Neutrophil (primary cell): ENCODE data around the gene ZMAT5.

Experiments
- H3K27ac ChIP-seq: fragments of 200-600 bp; sonication (generic); 2 replicates; pipeline ENCODE4 v1.5.1; 2016; ENCODE audit warnings: mild to moderate bottlenecking, moderate library complexity
- H3K27me3 ChIP-seq: fragments of 200-600 bp; sonication (generic); 2 replicates; pipeline ENCODE4 v1.6.0; 2016; ENCODE audit warnings: mild to moderate bottlenecking
- H3K36me3 ChIP-seq: fragments of 200-600 bp; sonication (generic); 2 replicates; pipeline ENCODE4 v1.5.1; 2017
- H3K4me1 ChIP-seq, 2 experiments: fragments of 200-600 bp in 1 of 2; sonication (generic) in 1 of 2; 1 replicate in 1 of 2; 2 replicates in 1 of 2; pipeline versions ENCODE4 v1.5.1 to v1.6.1; 2013 to 2016; ENCODE audit warnings: low read depth in 1 of 2, low read length in 1 of 2, mild to moderate bottlenecking in 1 of 2, moderate library complexity in 1 of 2; ENCODE audit not compliant: control insufficient read depth in 1 of 2, insufficient read depth in 1 of 2
- H3K4me3 ChIP-seq, 2 experiments: fragments of 200-600 bp in 1 of 2; sonication (generic) in 1 of 2; 1 replicate in 1 of 2; 2 replicates in 1 of 2; pipeline ENCODE4 v1.5.1; 2013 to 2016; ENCODE audit warnings: low read depth in 1 of 2, low read length in 1 of 2, mild to moderate bottlenecking in 1 of 2, moderate library complexity in 1 of 2
- H3K9me3 ChIP-seq: fragments of 200-600 bp; sonication (generic); 2 replicates; pipeline ENCODE4 v1.5.1; 2016
- TF ChIP-seq, protein P1 (sequence below): fragments of 200-600 bp; sonication (generic); IDR thresholded peaks from 2 replicates; pipeline ENCODE4 v1.5.1; 2016; ENCODE audit warnings: antibody characterized with exemption

The ZMAT5 gene

DNA sequence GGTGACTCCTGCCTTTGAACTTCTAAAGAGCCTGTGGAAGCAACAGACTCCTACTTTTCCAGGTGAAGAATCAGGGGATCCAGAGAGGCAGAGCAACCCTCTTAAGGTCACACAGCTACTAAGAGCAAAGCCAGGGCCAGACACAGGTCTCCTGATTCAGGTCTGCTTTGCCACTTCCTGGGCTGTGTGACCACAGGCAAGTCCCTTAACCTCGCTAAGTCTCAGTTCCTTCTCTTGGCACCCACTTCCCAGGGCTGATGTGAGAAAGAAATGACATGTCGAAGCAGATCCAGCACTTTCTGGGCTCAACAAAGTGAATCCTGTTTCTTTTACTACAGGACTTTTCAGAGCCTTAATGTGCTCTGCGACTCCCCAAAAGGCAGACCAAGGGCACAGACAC, 30.5 kb upstream of the ZMAT5 start:
- H3K27ac ChIP-seq, result peak overlapping the region; percentile 4
- peaks cover 30% of the 10 kb centered on the region for H3K36me3 ChIP-seq
- no peaks in the 10 kb centered on the region for H3K9me3 ChIP-seq
- no peak overlapping the region for H3K4me3 ChIP-seq
- H3K27me3 ChIP-seq, result no peaks in the 10 kb centered on the region
- TF ChIP-seq, protein P1, sequence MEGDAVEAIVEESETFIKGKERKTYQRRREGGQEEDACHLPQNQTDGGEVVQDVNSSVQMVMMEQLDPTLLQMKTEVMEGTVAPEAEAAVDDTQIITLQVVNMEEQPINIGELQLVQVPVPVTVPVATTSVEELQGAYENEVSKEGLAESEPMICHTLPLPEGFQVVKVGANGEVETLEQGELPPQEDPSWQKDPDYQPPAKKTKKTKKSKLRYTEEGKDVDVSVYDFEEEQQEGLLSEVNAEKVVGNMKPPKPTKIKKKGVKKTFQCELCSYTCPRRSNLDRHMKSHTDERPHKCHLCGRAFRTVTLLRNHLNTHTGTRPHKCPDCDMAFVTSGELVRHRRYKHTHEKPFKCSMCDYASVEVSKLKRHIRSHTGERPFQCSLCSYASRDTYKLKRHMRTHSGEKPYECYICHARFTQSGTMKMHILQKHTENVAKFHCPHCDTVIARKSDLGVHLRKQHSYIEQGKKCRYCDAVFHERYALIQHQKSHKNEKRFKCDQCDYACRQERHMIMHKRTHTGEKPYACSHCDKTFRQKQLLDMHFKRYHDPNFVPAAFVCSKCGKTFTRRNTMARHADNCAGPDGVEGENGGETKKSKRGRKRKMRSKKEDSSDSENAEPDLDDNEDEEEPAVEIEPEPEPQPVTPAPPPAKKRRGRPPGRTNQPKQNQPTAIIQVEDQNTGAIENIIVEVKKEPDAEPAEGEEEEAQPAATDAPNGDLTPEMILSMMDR, result no peak
- peaks cover 18 to 21% of the 10 kb centered on the region in 2 experiments for H3K4me1 ChIP-seq

DNA sequence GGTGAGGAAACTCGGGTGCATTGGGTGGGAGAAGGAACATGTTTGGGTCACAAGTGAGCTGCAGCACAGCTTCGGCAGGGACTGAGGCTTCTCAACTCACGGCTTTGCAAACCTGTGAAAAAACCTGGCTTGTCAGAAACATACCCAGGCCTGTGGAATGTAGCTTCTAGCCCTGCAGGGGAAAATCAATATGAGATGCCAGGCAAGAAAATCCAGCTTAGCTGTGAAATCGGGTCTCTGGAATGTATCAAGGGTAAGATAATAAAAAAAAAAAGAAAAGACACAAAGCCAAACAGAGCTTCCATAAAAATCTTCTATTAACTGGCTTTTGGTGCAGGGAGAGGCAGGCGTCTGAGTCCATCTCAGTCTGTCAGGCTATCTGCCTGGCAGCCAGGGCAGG, 28.9 kb upstream of the ZMAT5 start:
- Histone ChIP-seq H3K27me3 (no peaks in the 10 kb centered on the region), H3K4me3 (no peak overlapping the region), H3K36me3 (peaks cover 31% of the 10 kb centered on the region), H3K4me1 (peaks cover 18 to 21% of the 10 kb centered on the region in 2 experiments), H3K9me3 (no peaks in the 10 kb centered on the region), H3K27ac (no peak overlapping the region)
- TF ChIP-seq, protein P1, result no peak

DNA sequence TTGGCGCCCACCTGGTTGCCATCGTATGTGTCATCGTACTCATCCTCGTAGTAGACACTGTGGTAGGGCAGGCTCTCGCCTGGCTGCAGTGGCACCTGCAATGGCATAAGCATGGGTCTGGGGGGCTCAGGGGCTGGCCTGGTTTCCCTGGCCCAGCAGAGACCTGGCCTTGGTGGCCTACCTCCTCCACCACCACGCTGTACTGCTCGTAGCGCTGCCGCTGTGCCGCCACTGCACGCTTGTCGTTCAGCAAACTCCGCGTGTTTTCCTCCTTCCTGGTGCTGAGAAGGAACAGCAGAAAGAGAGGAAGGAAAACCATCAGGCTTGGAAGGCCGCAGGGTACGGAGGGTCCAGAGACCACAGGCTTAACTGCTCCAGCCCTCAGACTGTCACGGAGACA, 26.6 kb upstream of the ZMAT5 start:
- Histone ChIP-seq H3K36me3 (peaks cover 52% of the 10 kb centered on the region), H3K27me3 (no peaks in the 10 kb centered on the region), H3K9me3 (no peaks in the 10 kb centered on the region), H3K27ac (no peak overlapping the region), H3K4me1 (peaks cover under 1 to 3% of the 10 kb centered on the region in 2 experiments), H3K4me3 (no peak overlapping the region)
- TF ChIP-seq, protein P1, result no peak

DNA sequence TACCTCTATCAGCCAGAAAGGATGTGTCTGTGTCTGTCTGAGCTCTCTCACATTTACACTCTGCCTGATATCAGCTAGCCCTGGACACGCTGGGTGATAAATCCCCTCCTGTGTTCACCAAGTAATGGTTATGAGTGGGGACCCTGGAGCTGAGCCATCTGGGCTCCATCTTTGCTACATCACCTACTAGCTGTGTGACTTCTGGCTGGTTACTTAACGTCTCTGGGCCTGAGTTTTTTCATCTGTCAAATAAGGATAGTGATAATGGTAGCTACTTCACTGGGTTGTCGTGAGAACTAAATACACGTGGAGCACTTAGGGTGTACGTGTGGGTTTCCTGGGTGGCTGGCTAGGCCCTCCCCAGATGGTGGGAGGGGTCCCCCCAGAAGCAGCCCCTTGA, 23.3 kb upstream of the ZMAT5 start:
- H3K4me1 ChIP-seq, result no peaks in the 10 kb centered on the region
- TF ChIP-seq, protein P1, result no peak
- H3K36me3 ChIP-seq, result peaks cover 63% of the 10 kb centered on the region
- no peak overlapping the region for H3K27ac ChIP-seq
- no peak overlapping the region for H3K4me3 ChIP-seq
- H3K9me3 ChIP-seq, result no peaks in the 10 kb centered on the region
- no peaks in the 10 kb centered on the region for H3K27me3 ChIP-seq

DNA sequence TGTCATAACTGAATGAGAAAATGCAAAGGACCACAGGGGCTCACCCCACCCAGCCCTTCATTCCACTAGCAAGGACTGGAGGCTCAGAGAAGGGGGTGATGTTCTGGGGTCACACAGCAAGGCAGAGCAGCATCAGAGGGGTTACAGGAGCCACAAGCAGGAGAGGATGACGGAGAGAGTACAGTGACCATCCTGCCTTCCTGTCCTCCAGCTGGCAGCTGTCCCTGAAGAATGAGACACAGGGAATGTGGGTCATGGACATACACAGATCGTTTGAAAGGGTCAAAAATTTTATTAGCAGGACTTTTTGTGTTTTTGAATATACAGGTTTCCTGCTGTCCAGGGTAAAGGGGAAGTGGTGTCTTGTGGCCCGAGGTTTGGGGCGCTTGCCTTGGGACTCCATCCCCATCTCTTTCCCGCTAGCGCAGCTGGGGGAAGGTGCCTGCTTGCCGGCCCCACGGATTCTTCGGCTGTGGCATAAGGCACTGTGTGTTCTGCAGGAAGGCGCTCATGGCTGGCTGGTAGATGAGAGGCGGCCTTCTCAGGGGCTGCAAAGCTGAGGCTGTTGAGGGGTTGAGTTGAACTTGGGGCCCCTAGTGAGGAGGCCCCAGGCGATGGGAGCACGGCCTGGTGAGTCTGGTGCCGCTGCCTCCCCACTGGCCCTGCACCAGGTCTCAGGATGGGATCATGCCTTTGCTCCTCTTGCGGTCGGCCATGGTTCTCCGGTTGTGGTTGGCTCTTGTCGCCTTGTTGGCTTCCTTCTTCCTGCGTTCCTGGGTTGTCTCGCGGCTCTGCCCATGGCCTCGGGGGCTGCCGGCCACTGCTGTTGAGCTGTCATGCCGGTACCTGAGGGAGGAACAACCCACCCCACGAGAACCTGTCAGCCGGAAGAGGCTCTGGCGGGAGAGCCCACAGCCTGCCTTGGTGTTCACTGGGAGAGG, 21.8 kb upstream of the ZMAT5 start:
- H3K27ac ChIP-seq, result no peak overlapping the region
- no peaks in the 10 kb centered on the region for H3K27me3 ChIP-seq
- H3K4me1 ChIP-seq, result no peaks in the 10 kb centered on the region
- TF ChIP-seq, protein P1, result no peak
- peaks cover 62% of the 10 kb centered on the region for H3K36me3 ChIP-seq
- no peak overlapping the region for H3K4me3 ChIP-seq
- no peaks in the 10 kb centered on the region for H3K9me3 ChIP-seq
